Inflammatory macrophage (primary cell): Measurements from ENCODE around the gene ITLN1.

ENCODE experiments used
- DNase-seq, 2 donors: peaks; one replicate each; pipeline ENCODE4 v3.0.0-alpha.2; 2020 to 2022

The ITLN1 gene

DNA sequence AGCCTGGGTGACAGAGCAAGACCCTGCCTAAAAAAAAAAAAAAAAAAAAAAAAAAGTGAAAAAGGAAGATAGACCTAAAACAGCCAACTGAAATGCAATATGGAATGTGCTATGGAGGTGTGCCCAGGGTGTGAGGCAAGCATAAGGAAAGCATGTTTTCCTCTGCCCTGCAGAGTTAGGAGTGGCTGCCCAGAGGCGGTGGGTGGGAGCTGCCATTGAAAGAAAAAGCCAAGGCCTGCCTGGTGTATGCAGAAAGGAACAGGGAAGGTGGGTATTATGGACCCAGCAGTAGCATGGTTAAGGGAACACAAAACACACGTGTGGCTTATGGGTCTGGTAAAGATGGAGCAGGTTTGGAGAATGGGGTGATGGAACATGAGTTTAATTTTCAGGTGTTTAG, 31.2 kb downstream of the ITLN1 start:
- no peak for DNase-seq

DNA sequence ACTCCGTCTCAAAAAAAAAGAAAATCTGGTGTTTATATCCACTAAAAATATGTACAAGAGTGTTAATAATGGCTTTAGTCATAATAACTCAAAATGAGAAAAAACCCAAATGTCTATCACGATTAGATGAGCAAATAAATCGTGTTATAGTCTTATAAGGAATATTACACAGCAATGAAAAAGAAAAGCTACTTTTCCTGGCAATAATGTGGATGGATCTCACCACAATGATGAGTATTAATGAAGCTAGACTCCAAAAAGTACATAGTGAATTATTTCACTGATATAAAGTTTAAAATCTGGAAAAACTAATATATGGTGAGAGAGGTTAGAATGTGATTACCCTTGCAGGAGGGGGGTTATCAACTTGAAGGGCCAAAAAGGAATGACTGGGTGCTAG, 32.0 kb downstream of the ITLN1 start:
- no peak for DNase-seq

DNA sequence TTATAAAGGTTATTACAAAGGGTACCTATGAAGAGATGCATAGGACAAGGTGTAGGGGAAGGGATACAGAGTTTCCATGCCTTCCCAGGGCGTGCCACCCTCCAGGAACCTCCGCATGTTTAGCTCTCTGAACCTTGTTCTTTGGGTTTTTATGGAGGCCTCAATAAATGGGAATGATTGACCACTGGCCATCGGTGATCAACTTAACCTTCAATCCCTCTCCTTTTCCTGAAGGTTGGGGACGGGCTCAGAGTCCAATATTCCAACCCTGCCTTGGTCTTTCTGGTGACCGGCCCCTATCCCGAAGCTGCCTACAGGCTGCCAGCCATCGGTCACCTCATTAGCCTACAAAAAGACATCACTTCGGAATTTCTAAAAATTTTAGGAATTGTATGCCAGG, 34.0 kb downstream of the ITLN1 start:
- no peak for DNase-seq

DNA sequence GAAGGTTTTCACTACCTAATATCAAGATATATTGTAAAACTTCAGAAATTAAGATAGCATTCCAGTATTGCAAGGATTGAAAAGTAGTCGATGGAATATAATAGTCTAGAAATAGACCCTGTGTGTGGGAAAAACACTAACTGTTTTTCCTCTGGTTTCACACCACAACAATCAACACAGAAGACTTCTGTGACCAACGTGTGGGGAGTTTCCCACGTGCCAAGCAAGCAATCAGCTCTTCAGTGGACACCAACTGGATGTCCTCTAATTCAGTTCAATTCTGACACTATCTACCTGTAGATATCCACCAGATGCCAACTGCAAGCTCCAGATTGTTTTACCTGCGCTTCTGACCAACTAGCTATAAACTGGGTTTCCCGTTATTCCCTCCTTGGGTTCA, 34.4 kb downstream of the ITLN1 start:
- no peak for DNase-seq

DNA sequence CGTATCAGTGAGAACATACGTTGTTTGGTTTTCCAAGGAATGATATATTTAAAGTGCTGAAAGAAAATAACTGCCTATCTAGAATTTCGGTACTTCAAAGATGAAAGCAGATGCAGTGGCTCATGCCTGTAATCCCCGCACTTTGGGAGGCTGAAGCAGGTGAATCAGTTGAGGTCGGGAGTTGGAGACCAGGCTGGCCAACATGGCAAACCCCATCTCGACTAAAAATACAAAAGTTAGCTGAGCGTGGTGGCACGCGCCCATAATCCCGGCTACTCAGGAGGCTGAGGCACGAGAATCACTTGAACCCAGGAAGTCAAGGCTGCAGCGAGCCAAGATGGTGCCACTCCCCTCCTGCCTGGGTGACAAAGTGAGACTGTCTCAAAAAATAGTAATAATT, 38.7 kb downstream of the ITLN1 start:
- no peak for DNase-seq

DNA sequence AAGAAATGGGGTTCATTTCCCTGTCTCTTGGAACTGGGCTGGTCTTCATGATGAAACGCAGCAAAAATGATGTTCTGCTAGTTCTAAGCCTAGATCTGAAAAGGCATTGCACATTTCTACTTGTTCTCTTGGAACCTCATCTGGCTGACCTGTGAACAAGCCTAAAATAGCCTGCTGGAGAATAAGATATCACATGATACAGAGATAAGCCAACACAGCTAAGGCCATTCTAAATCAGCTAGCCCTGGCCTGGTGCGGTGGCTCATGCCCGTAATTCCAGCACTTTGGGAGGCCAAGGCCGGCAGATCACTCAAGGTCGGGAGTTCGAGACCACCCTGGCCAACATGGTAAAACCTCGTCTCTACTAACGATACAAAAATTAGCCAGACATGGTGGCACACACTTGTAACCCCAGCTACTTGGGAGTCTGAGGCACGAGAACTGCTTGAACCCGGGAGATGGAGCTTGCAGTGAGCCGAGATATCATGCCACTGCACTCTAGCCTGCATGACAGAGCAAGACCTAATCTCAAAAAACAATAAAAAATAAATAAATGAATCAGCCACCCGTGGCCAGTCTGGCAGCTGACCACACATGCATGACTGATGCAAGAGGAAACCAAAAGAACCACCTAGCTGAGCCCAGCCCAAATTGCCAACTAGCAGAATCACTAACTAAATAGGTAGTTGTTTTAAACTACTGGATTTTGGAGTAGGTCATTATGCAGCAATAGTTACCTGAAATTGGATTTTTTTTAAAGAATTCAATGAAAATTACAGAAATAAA, 40.3 kb downstream of the ITLN1 start:
- no peak for DNase-seq

DNA sequence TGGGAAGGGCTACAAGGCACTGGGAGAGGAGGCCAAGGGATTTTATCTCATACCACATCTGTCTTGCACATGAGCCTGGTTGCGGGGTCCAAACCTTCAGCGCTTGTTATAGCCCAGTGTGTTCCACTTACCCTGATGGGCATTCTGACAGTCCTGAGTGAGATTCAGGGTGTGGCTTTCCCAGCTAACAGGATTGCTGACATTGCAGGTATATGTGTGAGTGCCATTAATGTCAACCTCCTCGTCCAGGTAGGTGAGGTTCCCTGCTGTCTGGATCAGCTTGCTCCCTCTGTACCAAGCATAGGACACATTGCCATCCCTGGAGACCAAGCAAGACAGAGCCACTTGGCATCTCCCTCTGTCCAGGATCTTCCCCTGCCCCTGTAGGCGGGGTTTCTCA, 43.9 kb downstream of the ITLN1 start:
- DNase-seq: no peak

DNA sequence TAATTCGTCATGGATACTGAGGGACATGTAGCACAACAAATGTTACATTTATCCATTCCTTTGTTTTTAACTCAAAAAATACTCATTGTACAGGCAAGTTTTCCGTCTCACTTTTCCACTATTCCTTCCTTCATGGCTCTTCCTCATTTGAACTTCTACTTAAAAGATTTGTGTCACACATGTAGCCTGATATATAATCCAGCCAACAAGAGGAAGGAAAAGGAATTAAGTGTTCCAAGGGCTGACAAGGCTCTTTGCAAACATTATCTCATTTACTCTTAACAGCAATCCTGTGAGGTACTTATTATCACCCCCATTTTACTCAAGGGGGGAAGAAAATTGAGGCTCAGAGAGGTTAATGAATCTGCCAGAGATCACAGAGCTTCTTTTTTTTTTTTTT, 45.2 kb downstream of the ITLN1 start:
- DNase-seq: no peak

DNA sequence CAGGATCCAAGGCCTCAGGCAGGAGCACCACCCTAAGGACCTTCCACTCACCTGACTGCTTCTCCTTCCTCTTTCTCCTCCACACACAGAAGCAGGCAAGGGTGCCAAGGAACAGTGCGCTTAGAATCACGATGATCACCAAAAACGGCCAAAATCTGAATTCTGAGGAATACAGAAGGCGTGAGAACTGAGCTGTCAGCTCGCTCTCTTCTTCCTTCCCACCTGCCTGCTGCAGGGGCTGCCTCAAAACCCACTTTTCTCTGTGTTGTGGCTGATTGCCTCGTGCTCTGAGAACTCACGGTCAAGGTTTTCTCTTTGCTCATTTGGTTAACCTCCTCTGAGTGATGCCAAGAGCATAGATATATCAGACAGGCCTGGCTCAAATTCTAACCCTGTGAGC, 46.1 kb downstream of the ITLN1 start:
- no peak for DNase-seq

DNA sequence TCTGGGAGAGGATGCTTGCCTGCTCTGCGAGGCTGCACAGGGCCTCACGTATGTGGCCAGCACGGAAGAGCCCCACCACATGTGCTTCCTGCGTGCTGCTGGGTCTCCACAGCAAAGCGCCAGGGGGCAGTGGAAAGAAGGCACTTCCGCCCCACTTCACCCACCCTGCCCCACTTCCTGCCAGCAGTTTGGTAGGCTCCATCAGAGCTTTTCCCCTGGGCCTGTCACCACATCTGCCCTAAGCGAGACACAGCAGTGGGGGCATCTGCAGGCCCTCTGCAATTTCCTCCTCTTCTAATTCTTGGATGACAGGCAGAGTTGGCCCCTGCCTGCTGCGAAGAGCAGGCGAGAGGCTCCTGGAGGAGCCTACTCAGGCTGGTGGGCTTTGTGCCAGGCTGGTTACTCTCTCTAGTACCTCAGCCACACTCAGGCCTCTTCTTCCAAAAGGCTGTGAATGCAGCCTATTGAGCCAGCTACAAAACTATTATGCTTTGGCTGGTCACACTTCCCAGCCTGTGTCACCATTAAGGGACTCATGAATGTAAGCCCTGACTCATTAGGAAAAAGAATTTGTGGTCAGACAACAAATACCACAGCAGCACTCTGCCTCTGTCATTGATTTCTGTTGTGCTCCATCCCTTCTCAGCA, 47.3 kb downstream of the ITLN1 start:
- DNase-seq: no peak

DNA sequence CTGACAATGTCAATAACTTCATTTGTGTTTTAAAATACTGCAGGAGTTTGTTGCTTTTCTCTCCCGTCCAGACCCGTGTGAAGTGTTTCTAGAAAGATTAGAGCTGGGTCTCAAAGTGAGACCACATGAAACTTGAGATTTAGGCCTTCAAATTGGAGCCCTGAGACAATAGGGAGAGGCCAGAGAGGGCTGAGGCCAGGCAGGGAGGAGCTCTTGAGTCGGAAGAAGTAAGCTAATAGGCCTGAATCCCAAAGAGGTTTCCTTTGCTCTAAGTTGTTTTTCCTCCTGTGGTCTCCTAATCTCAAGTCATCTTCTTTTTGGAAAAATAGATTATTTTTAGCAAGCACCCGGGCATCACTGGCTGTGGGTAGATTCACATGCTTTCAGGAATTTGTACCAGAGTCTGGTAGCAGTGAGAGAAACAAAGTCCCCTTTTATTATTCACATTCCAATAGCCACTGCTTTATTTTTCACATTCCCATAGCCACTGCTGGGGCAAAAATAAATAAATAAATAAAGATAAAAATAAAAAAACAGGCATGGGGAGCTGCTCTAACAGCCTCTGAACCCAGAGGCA, 47.9 kb downstream of the ITLN1 start:
- no peak for DNase-seq

DNA sequence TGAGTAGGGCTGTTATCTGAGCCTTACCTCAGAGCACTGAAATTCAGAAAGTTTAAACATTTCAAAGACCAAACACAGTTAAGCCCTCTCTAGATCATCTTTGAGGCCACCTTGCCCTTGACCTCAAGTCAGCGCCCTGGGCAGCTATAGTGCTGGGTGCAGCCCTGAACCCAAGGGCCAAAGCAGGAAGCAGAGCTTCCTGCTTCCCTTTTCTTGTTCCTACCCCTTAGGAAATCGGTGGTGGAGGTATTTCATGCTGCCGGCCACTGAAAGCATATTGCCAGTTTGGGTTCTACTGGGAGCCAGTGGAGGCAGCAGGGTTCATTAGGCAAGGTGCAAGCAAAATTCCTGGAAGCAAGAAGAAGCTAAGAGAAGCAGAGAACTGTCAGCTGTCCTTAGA, 48.4 kb downstream of the ITLN1 start:
- DNase-seq: peak; percentile 61

DNA sequence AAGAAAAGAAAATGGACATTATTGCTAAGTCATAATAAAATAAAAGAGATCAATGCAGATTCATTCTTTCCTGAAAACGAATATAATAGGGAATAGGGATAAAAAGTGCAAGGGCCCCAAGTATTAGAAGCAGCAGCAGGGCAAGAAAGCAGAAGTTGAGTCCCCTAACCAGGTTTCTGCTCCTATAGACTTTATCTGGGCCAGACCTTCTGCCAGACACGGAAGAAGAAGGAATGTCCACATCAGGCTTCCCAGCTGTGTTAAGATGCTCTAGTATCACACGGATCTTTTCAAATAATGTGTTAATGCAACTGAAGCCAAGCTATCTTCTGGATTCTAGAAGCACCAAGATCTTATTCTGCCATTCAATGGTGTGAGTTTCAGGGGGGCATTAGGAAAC, 49.2 kb downstream of the ITLN1 start:
- DNase-seq: no peak

DNA sequence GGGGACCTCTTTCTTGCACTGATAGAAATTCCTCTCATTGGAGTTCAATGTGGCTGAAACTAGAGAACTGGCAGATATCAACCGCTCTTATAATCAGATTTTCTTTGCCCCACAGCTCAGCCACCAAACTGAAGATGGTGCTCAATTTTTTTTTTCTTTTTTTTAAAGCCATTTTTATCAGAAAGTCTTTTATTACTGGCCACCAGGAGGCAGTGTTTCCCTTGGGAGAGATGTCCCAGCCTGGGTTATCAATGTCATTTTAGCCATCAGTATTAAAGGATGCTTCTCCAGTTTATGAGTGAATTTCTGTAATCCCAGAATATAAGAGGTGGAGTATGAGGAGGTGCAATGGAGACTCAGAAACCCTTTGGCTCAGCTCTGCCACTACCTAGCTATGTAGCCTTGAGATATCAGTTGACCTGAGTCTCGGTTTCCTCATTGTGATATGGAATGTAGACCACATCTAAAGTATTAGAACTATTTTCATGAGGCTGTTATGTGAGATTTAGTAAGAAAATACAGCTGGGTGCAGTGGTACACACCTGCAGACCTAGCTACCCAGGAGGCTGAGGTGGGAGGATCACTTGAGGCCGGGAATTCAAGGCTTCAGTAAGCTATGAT, 49.9 kb downstream of the ITLN1 start:
- DNase-seq: peak; percentile 60 to 65

DNA sequence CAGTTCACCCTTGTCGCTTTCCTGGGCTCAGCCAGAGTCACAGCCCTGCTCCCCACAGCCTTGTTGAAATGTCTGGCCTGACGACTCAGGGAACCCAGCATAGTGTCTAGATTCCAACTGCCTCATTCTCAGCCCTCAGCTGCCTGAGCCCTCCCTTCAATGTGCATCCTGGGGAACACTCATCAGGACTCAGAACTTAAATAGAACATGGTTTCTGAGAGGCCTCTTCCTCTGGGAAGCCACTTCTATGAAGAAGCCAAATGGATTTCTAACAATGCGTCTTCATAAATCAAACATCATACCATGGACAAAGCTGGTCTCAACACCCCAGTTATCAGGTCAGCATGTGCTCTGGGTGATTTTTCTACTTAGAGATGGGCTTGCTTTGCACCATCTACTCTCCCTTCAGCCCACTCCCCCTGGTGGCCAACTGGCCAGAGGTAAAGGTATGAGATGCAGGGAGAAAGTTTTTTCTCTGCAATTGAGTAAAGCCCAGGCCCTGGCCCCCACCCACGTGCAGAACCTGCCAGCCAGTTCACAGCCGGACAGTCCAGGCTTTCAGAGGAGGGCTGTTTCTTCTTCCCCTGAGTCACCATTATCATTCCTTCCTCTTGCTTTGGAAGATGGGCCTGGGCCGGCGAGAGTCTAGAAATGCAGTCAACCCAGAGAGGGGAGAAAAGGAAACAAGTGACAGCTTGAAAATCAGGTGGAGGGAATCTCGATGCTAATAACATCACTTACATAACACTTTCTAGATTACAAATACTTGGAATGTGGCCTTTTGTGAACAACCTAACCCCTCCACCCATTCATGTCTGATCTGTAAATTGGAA, 54.4 kb downstream of the ITLN1 start:
- DNase-seq: peak; percentile 46 to 54

DNA sequence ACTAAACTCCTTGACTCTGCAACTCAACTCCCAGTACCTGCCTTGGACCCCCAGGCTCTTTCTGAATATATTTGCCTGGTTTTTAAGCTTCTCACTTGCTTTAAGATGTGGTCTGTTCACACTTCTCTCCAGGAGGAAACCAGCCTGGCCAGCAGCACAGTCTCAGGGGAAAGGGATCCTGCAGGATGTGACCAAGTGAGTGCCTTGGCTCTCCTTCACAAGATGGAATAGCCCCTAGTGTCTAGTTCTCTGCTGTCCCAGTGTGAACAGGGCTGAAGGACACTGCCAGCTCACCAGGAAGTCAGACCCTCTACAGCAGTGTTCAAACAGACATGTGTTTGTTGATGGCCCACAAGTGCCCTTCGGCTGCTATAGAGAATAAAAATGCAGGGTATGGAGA, 55.2 kb downstream of the ITLN1 start:
- DNase-seq: no peak

DNA sequence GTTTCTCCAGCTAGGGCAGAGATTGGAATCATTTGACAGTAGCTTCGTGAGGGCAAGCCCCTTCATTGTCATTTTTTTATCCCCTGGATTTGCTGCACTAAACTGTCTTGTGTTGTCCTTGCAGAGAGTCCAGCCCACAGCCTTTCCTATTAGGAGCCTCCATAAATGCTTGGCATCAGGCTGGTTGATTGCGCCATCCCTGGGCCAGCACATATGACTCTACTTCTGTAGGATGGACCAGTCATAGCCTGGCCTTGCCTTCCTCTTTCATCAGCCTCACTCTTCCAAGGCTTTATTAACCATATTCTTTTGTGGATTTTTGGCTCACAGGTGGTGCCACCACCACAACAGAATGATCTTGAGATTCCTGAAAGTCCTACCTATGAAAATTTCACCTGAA, 57.6 kb downstream of the ITLN1 start:
- peak; percentile 76 to 93 for DNase-seq

DNA sequence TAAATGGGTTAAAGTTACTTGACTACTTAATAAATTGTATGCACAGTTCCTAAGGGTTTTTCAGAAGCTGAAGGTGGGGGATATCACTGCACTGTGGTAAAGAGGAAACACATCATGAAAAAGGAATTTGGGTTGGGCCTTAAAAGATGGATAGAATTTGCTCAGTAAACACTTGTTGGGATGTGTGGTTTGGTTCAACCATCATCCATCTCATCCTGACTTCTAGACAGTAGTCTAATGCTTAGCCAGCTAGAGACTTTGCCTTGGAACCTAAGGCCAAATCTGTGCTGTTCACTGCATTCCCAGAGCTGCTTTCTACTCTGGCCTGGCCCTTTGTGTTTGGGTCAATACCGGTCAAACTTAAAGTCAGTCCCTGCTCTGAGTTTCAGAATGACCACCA, 58.4 kb downstream of the ITLN1 start:
- DNase-seq: no peak
